B cell (primary cell): ENCODE measurements around the gene KCNK4.

Experiments used
- EZH2 ChIP-seq: IDR thresholded peaks from 2 replicates; pipeline ENCODE4 v1.6.1; 2012; ENCODE audit warnings: borderline replicate concordance, low read depth, mild to moderate bottlenecking, moderate library complexity, low read length; ENCODE audit not compliant: insufficient read depth, poor library complexity, severe bottlenecking
- TF ChIP-seq, protein P1 (sequence below): fragments of 200-600 bp; IDR thresholded peaks from one replicate; pipeline ENCODE4 v1.8.0; 2022; ENCODE audit warnings: antibody characterized with exemption, mild to moderate bottlenecking

DNA sequence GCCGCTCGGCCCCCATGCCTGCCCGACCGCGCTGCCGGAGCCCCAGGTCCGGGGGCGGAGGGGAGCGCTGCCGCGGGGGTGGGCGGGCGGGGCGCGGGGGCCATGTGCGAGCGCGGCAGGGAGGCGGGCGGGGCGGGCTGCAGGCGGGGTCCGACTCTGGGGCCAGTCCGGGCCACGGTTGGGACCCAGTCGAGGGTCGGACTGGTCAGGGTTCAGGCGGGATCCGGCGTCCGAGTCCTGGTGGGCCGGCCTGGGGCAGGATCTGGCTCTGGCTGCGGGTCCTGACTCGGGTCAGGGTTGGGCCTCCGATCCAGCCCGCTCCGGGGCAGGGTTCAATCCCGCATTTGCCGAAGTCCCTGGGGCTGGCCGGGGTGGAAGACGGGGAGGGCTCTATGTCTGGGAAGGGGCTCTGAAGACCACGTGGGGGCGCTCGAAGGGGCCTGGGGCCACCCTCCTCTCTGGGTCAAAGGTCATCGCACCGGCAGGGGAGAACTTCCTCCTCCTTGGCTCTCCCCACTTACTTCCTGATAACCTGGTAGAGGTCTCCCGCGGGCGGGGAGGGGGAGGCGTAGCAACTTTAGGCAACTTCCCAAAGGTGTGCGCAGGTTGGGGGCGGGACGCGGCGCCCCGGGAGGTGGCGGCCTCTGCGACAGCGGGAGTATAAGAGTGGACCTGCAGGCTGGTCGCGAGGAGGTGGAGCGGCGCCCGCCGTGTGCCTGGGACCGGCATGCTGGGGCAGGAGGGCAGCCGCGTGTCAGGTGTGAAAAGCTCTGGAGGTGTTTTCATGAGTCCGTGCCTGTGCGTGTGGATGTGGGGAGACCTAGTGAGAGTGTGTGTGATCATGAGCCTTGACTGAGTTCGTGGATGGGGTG lies 14.8 kb downstream of the KCNK4 start:
- TF ChIP-seq, protein P1, sequence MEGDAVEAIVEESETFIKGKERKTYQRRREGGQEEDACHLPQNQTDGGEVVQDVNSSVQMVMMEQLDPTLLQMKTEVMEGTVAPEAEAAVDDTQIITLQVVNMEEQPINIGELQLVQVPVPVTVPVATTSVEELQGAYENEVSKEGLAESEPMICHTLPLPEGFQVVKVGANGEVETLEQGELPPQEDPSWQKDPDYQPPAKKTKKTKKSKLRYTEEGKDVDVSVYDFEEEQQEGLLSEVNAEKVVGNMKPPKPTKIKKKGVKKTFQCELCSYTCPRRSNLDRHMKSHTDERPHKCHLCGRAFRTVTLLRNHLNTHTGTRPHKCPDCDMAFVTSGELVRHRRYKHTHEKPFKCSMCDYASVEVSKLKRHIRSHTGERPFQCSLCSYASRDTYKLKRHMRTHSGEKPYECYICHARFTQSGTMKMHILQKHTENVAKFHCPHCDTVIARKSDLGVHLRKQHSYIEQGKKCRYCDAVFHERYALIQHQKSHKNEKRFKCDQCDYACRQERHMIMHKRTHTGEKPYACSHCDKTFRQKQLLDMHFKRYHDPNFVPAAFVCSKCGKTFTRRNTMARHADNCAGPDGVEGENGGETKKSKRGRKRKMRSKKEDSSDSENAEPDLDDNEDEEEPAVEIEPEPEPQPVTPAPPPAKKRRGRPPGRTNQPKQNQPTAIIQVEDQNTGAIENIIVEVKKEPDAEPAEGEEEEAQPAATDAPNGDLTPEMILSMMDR = peak; percentile 39
- no peak for TF ChIP-seq EZH2
